Measurements from ENCODE around the gene KLHL2. TPM values are rescaled to one million over a fixed set of nuclear protein-coding genes. Genes with fewer than 3 reads are reported as not detected.

KLHL2 gene
- total and polyA plus RNA-seq, 2 experiments from 2014 or later, result 7.1 to 14.8 TPM

DNA sequence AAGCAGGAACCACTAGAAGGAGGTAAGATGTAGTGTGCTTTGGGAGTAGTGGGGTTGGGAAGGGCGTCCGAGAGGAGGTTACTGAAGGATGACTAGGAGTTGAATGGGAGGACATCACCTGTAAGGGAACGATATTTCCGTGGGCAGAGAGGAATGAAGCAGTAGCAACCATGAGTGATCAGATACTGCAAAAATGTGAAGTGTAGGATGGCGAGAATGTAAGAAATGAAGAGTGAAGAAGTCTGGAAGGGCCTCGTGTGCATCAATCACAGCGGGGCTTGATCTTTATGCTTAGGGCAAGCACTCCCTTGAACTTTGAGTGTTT lies 120.7 kb downstream of the KLHL2 start (continued):
- TF ChIP-seq, protein P1, sequence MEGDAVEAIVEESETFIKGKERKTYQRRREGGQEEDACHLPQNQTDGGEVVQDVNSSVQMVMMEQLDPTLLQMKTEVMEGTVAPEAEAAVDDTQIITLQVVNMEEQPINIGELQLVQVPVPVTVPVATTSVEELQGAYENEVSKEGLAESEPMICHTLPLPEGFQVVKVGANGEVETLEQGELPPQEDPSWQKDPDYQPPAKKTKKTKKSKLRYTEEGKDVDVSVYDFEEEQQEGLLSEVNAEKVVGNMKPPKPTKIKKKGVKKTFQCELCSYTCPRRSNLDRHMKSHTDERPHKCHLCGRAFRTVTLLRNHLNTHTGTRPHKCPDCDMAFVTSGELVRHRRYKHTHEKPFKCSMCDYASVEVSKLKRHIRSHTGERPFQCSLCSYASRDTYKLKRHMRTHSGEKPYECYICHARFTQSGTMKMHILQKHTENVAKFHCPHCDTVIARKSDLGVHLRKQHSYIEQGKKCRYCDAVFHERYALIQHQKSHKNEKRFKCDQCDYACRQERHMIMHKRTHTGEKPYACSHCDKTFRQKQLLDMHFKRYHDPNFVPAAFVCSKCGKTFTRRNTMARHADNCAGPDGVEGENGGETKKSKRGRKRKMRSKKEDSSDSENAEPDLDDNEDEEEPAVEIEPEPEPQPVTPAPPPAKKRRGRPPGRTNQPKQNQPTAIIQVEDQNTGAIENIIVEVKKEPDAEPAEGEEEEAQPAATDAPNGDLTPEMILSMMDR (conservative IDR thresholded peaks at IDR 0.05; ENCODE audit: low read depth in 2 of 2), result no peak
- TF ChIP-seq, protein P2, sequence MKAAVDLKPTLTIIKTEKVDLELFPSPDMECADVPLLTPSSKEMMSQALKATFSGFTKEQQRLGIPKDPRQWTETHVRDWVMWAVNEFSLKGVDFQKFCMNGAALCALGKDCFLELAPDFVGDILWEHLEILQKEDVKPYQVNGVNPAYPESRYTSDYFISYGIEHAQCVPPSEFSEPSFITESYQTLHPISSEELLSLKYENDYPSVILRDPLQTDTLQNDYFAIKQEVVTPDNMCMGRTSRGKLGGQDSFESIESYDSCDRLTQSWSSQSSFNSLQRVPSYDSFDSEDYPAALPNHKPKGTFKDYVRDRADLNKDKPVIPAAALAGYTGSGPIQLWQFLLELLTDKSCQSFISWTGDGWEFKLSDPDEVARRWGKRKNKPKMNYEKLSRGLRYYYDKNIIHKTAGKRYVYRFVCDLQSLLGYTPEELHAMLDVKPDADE (IDR thresholded peaks at IDR 0.05), result no peak
- no peak for TF ChIP-seq CREB1 (CRISPR knock-in tag; IDR thresholded peaks at IDR 0.05; ENCODE audit: low read depth)
- no peak for TF ChIP-seq EZH2 (IDR thresholded peaks at IDR 0.05; ENCODE audit: low read depth, unreplicated experiment)
- no peak for TF ChIP-seq ZNF331 (CRISPR knock-in tag; IDR thresholded peaks at IDR 0.05; ENCODE audit: low read depth)
- TF ChIP-seq POLR2AphosphoS5 (IDR thresholded peaks at IDR 0.05; ENCODE audit: low read depth), result no peak
- no peak for TF ChIP-seq STAT1 (IDR thresholded peaks at IDR 0.05; ENCODE audit: unreplicated experiment)
- no peak for TF ChIP-seq NANOG (IDR thresholded peaks at IDR 0.05; ENCODE audit: borderline replicate concordance)

DNA sequence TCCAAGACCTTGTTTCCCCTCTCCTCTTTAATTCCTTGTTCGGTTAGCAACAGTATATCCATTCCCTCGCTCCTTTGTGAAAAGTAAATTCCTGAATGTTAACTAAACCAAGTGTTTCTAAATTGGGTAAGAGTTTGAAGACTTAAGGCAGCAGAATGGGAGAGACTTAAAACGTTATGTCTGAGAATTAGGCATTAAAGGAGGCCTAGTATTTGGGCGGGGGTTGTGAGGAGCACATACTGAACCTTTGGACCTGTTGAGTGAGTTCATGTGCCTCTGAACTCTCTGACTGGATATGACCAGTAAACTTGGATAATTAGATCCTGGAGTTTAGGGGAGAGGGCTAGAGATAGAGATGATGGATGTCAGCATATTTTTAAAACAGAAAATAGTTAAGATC lies 121.3 kb downstream of the KLHL2 start:
- H3K4me3 ChIP-seq, result peak overlapping the region; percentile 99
- no peaks in the 10 kb centered on the region for H3K9me3 Mint-ChIP-seq
- H3K9me2 ChIP-seq (ENCODE audit: insufficient read depth), result no peaks in the 10 kb centered on the region
- ATAC-seq (no peak), DNase-seq (ENCODE audit: low spot score) (peak; percentile 2)
- TF ChIP-seq JUNB (IDR thresholded peaks at IDR 0.05; ENCODE audit: unreplicated experiment) (no peak), EZH2 (IDR thresholded peaks at IDR 0.05; ENCODE audit: low read depth, unreplicated experiment) (no peak), CREB1 (CRISPR knock-in tag; IDR thresholded peaks at IDR 0.05; ENCODE audit: low read depth) (no peak)
- H3K4me3 Mint-ChIP-seq, result no peak overlapping the region
- H3K27ac Mint-ChIP-seq, result no peak overlapping the region
- no peak overlapping the region for H2AFZ ChIP-seq
- H3K4me1 ChIP-seq (ENCODE audit: insufficient read depth), result peaks cover 47% of the 10 kb centered on the region
- no peaks in the 10 kb centered on the region for H3K27me3 ChIP-seq (ENCODE audit: insufficient read depth)
- peaks cover 5% of the 10 kb centered on the region for H3K27me3 Mint-ChIP-seq (ENCODE audit: insufficient read depth, low read depth, poor library complexity)
- peaks cover 30% of the 10 kb centered on the region for H3K36me3 ChIP-seq (ENCODE audit: insufficient read depth)
- peaks cover 43% of the 10 kb centered on the region for H3K4me1 Mint-ChIP-seq
- H3F3A ChIP-seq (replicated peaks; ENCODE audit: low read depth), result no peaks in the 10 kb centered on the region; the same call in 1 of the 2 replicates
- no peak overlapping the region; the same call in 1 of the 2 replicates for H3K27ac ChIP-seq (ENCODE audit: low read depth)
- H3K36me3 Mint-ChIP-seq (ENCODE audit: low read depth), result peaks cover 26% of the 10 kb centered on the region
- H3K4me2 ChIP-seq, result peak overlapping the region; percentile 98
- H3K79me2 ChIP-seq (replicated peaks; ENCODE audit: insufficient read depth), result peaks cover 62% of the 10 kb centered on the region
- peaks cover 53% of the 10 kb centered on the region for H4K20me1 ChIP-seq (replicated peaks; ENCODE audit: insufficient read depth)

DNA sequence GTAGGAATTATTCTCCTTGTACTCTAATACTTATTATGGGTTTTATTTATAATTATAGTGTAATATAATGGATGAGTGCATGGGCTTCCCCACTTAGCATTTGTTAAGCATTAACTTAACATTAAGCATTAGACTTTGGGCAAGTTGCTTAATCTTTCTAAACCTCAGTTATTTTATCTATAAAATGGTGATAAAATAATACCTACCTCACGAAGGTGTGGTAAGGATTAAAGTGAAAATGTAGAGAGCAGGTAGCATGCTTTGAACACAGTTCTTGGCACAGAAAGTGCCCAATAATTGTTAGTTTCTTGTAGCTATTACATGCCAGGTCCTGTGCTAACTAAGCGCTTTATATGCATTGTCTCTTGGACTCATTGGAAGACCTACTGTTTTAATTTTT lies 122.7 kb downstream of the KLHL2 start:
- Mint-ChIP-seq H3K9me3 (no peaks in the 10 kb centered on the region), H3K27ac (peak overlapping the region; percentile 28; the same call in 1 of the 2 replicates), H3K4me3 (peak overlapping the region; percentile 66; the same call in 2 of the 3 replicates), H3K4me1 (peaks cover 47% of the 10 kb centered on the region), H3K27me3 (ENCODE audit: insufficient read depth, low read depth, poor library complexity) (peaks cover 5% of the 10 kb centered on the region), H3K36me3 (ENCODE audit: low read depth) (peaks cover 36% of the 10 kb centered on the region)
- peaks cover 48% of the 10 kb centered on the region for H3K4me1 ChIP-seq (ENCODE audit: insufficient read depth)
- H3K79me2 ChIP-seq (replicated peaks; ENCODE audit: insufficient read depth), result peaks cover 75% of the 10 kb centered on the region
- H3K4me2 ChIP-seq, result peak overlapping the region; percentile 98
- no peaks in the 10 kb centered on the region; the same call in 1 of the 2 replicates for H3F3A ChIP-seq (replicated peaks; ENCODE audit: low read depth)
- H3K9me2 ChIP-seq (ENCODE audit: insufficient read depth), result no peaks in the 10 kb centered on the region
- H3K27ac ChIP-seq (ENCODE audit: low read depth), result no peak overlapping the region
- TF ChIP-seq EZH2phosphoT487 (IDR thresholded peaks at IDR 0.05; ENCODE audit: unreplicated experiment) (no peak), EZH2 (IDR thresholded peaks at IDR 0.05; ENCODE audit: low read depth, unreplicated experiment) (no peak), ZNF114 (CRISPR knock-in tag; IDR thresholded peaks at IDR 0.05) (no peak), STAT1 (IDR thresholded peaks at IDR 0.05; ENCODE audit: unreplicated experiment) (no peak)
- TF ChIP-seq, protein P1 (conservative IDR thresholded peaks at IDR 0.05; ENCODE audit: low read depth in 2 of 2), result no peak
- TF ChIP-seq, protein P2 (IDR thresholded peaks at IDR 0.05), result no peak
- peaks cover 43% of the 10 kb centered on the region for H3K36me3 ChIP-seq (ENCODE audit: insufficient read depth)
- DNase-seq (ENCODE audit: low spot score), result no peak
- H3K27me3 ChIP-seq (ENCODE audit: insufficient read depth), result no peaks in the 10 kb centered on the region
- H2AFZ ChIP-seq, result no peak overlapping the region
- no peak for ATAC-seq
- peak overlapping the region; percentile 99 for H3K4me3 ChIP-seq
- H4K20me1 ChIP-seq (replicated peaks; ENCODE audit: insufficient read depth), result peaks cover 66% of the 10 kb centered on the region

Data from GM23338 (cell line).